Posterior cingulate gyrus (tissue), 11 donors: Measurements from ENCODE around the gene SUGCT.

ENCODE experiments used
- DNase-seq, 10 donors: peaks; one replicate each; pipeline versions ENCODE4 v3.0.0 to v3.0.0-alpha.2; 2020 to 2021; ENCODE audit warnings: mixed read lengths in 3 of 10
- intact Hi-C: fragments of 100-400 bp; cut with DNase I; formaldehyde crosslinking; loops from one replicate; pipeline ENCODE4 v1.15.1; 2023

Gene SUGCT

GRCh38 chr7:40306596-40306995, 171.8 kb downstream of the SUGCT start:
- DNase-seq = no peak
- intact Hi-C loops = no loop called here

DNA sequence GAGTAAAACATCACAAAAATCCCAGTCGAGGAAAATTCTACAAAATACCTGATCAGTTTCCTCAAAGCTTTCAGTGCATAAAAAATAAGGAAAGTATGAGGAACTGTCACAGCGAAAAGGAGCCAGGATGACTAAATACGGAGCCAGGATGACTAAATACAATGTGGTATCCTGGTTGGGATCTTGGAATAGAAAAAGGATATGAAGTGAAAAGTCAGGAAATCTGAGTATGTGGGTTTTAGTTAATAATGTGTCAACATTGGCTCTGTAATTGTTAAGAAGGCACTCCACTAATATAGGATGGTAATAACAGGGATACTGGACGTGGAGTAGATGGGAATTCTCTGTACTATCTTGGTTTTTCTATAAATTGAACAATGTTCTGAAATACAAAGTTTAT, 175.5 kb downstream of the SUGCT start:
- DNase-seq = no peak
- intact Hi-C loops = no loop called here

GRCh38 chr7:40311307-40311706, 176.5 kb downstream of the SUGCT start:
- DNase-seq = no peak
- intact Hi-C loops = no loop called here

DNA sequence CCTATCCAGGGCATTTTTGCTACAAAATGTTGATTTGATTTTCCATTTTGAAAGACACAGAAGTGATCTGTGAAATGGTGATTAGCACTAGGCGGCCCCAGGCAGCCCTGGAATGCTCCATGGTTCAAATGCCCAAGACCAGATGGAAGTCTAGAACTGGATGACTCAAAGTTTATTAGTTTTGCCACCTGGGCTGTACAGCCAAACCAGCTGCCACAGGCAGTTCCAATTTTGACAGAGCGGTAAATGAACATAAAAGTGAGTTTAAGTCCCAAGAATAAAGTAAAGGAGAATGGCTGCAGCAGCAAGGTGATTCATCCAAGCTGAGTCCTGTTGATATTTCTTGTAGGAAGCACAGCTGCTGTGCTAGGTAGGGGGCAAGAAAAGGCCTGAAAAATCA, 180.5 kb downstream of the SUGCT start:
- DNase-seq = no peak
- intact Hi-C loops = no loop called here

- intact Hi-C loops = no loop called here
- DNase-seq = no peak
Measured at GRCh38 chr7:40316176-40316575, 181.4 kb downstream of the SUGCT start.

- no peak for DNase-seq
- intact Hi-C loops = loop anchor here (10.0 kb wide), 2 partner anchors 1380 to 1410 kb away; partner anchors contain the start of gene INHBA
Measured at GRCh38 chr7:40324914-40325313, 190.1 kb downstream of the SUGCT start.

DNA sequence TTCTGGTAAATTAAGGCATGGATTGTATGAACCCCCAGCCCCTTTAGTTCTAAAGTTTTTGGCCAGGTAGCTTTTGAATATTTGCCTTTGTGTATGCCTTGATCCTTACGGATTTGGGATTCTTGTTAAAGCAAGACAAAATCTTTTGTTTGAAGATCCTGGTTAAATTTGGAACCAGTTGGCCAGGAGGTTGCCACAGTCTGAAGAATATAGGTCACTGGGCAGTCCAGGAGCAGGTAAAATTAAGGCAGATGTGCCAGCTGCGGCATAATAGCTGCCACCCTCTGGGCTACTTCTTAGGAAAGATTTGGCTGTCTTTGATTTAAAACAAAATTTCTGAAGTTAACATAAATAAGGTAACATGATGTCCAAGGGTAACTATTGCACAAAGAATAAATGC, 192.3 kb downstream of the SUGCT start:
- intact Hi-C loops = loop anchor here (10.0 kb wide), 2 partner anchors 1378 to 1408 kb away; partner anchors contain the start of gene INHBA
- DNase-seq = no peak

- DNase-seq = no peak
- intact Hi-C loops = loop anchor here (2.0 to 10.0 kb wide), 3 partner anchors 277 to 1407 kb away; partner anchors contain the start of gene INHBA
Measured at GRCh38 chr7:40327873-40328272, 193.1 kb downstream of the SUGCT start.

DNA sequence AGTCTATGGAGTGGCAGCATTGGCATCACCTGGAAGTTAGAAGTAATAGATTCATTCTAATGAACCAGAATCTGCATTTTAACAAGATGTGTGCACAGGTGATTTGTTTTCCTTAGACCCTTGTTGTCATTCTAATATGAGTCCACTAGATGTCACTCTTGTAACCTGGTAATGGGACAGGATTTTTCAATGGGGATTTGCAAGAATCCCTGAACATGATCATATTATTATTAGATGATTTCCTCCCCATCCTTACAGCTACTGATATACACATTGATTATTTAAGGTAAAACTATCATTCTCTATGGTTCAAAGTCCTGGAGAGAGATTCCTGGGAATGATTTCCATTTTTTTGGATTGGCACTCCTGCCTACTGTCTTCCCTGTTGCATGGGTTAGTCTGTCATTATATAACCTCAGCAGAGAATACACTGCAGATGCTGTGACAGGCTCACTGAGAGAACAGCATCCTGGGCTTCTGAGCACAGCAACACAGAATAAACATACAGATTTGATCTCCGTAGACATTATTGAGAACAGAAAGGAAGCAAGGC, 194.9 kb downstream of the SUGCT start:
- no peak for DNase-seq
- intact Hi-C loops = loop anchor here (2.0 to 10.0 kb wide), 4 partner anchors 275 to 1405 kb away; partner anchors contain the start of gene INHBA

GRCh38 chr7:40330408-40330807, 195.6 kb downstream of the SUGCT start:
- intact Hi-C loops = loop anchor here (2.0 kb wide), 1 partner anchor 432 kb away; no protein-coding TSS in a partner anchor
- no peak for DNase-seq

GRCh38 chr7:40331915-40332314, 197.1 kb downstream of the SUGCT start:
- no peak for DNase-seq
- intact Hi-C loops = loop anchor here (2.0 kb wide), 1 partner anchor 431 kb away; no protein-coding TSS in a partner anchor

DNA sequence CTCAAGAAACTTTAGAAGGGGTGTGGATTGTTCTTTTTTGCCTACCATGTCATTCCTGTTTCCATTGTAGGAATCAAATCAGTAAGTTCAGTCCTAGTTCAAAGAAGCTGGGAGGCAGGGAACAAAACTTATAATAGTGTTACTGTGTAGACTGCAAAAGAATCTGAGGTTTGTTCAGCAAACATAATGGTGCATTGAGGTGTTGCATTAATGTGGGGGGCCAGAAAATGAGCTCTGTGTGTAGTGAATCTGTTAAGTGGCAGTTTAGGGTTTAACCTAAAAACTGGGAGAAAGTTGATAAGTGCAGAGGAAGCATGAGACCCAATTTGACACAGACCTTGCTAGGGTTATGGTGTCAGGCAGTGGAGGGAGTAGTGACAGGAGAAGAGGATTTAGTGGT, 197.7 kb downstream of the SUGCT start:
- intact Hi-C loops = no loop called here
- DNase-seq = no peak

DNA sequence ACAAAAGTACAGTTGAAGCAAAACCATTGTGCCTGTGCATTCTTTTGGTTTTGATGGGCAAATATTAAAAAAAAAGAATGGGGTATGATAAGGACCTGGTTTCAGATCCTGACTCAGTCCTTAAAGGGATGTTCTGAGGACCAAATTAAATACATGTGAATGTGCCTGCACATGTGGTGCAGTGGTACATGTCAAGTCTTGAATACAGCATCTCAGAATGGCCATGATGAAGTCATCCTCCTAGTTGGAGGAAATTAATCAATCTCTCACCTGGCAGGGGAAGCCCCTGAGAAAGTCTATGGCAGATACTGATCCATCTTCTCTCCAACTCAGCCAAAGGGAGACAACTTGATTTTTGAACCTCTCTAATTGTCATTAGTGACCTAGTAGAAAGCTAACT, 207.0 kb downstream of the SUGCT start:
- DNase-seq = no peak
- intact Hi-C loops = no loop called here

GRCh38 chr7:40346554-40346953, 211.7 kb downstream of the SUGCT start:
- intact Hi-C loops = no loop called here
- no peak for DNase-seq

GRCh38 chr7:40348126-40348728, 213.4 kb downstream of the SUGCT start:
- intact Hi-C loops = no loop called here
- DNase-seq = no peak

DNA sequence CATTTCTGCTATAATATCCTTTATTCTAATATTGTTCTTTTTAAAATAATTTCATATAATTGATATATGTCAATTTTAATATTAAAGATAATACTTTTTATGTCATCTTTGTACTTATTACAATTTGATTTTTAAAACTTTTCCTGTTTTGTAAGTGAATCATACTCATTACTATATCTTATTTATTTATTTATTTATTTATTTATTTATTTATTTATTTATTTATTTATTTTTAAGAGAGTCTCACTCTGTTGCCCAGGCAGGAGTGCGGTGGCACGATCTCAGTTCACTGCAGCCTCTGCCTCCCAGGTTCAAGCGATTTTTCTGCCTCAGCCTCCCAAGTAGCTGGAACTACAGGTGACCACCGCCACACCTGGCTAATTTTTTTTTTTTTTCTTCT, 215.3 kb downstream of the SUGCT start:
- DNase-seq = no peak
- intact Hi-C loops = no loop called here

- intact Hi-C loops = no loop called here
- no peak for DNase-seq
Measured at GRCh38 chr7:40354711-40355110, 219.9 kb downstream of the SUGCT start.

DNA sequence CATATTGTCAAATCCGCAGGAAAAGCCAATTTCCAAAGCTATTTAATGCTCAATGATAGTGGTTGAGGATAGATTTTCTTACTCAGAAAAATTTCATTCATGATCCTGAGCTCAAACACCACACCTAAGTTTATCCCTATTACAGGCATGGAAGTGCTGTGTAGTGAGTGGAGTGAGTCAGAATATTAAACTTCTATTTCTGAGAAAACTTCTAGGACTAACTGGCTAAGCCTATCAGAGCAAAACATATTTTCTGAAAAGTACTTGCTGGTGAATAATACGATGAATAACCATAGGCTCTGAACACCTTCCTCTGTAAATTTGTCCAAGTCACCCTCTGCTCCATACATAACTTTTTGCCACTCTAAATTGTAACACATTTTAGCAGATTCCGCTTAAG, 221.5 kb downstream of the SUGCT start:
- no peak for DNase-seq
- intact Hi-C loops = no loop called here

DNA sequence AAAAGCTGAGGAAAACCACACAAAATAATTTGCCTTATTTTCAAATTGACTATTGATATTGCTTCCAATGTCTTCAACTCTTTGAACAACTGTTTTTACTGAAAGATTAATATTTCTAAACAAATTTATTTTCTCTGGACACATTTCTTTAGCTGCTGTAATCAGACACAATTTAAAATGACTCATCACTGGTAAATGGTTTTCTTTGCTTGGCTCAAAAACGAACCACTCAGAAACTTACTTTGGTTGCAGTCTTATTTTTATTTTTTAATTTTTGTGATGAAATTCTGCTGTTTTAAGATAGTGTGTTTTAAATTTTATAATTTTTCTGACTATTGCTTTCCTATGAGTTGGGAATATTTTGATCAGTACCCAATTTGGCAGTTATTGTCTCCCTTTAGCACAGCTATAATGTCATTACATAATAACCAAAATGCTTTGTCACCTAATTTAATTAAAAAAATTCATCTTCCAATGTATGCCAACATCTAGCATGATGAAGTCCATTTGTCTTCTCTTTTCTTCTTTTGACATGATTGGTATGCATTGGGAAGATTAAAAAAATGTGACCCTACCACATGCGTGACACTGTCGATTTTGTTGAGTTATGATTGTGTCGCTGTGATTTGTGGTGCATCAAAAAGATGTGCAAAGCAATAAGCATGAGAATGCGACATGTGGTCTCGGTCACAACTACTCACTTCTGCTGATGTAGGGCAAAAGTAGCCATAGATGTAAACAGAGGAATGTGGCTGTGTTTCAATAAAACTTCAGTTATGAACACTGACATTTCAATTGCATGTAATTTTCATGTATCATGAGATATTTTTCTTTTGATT, 222.3 kb downstream of the SUGCT start:
- DNase-seq = no peak
- intact Hi-C loops = no loop called here

DNA sequence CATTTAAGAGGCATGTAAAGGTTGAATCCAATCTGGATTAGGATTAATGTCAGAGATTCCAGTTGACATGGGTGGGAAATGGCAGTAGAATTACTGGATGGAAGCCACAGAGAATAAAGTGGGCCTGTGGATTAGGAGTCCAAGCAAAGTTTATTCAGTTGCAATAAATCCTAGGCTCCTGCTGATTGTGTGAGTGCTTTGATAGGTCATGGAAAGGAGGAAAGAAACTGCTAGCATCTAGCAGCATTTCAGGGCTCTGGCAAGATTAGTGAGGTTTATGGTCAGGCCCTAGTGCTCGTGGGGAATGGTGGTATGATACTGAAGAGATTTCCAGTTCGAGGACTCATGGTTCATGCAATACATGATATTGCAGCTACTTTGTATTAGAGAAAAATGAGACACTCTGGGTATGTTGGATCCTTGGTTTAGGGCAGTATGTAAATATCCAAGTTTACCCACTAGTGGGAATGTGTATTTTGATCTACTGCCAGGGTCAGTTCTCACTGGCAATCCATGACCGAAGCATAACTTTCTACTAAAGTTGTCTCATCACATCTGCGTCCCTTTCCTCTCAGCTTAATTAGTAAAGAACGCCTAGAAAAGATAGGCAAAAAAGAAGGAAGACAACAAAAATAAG, 235.0 kb downstream of the SUGCT start:
- no peak for DNase-seq
- intact Hi-C loops = no loop called here

- intact Hi-C loops = no loop called here
Measured at GRCh38 chr7:40371806-40372440, 237.1 kb downstream of the SUGCT start.

More at GRCh38 chr7:40371806-40372440, 237.1 kb downstream of the SUGCT start:
- no peak for DNase-seq
